Parathyroid adenoma (tissue), 2 donors: Measurements from ENCODE around the gene HMGCS1.
A peak's percentile ranks its signal among the peaks of the same experiment; 100 is the strongest.

Experiments used
- H2AFZ ChIP-seq: fragments of 300-600 bp; sonication (generic); one replicate; pipeline ENCODE4 v1.7.0; 2017; ENCODE audit warnings: antibody characterized with exemption, mild to moderate bottlenecking
- H3K27ac ChIP-seq: fragments of 300-600 bp; sonication (generic); one replicate; pipeline ENCODE4 v1.7.0; 2017
- H3K27me3 ChIP-seq: fragments of 300-600 bp; sonication (generic); one replicate; pipeline ENCODE4 v1.7.0; 2017; ENCODE audit warnings: low read length; ENCODE audit not compliant: control insufficient read depth, insufficient read depth
- H3K36me3 ChIP-seq: fragments of 300-600 bp; sonication (generic); one replicate; pipeline ENCODE4 v1.7.0; 2017; ENCODE audit warnings: low read length; ENCODE audit not compliant: control insufficient read depth, insufficient read depth
- H3K4me1 ChIP-seq: fragments of 300-600 bp; sonication (generic); one replicate; pipeline ENCODE4 v1.7.0; 2017; ENCODE audit warnings: control low read depth
- H3K4me2 ChIP-seq: fragments of 300-600 bp; sonication (generic); one replicate; pipeline ENCODE4 v1.7.0; 2017; ENCODE audit warnings: low read length
- H3K4me3 ChIP-seq: fragments of 300-600 bp; sonication (generic); one replicate; pipeline ENCODE4 v1.7.0; 2017; ENCODE audit warnings: low read depth, low read length
- H3K79me2 ChIP-seq: fragments of 300-600 bp; sonication (generic); one replicate; pipeline ENCODE4 v1.7.0; 2017; ENCODE audit warnings: control low read depth
- H3K9ac ChIP-seq: fragments of 300-600 bp; sonication (generic); one replicate; pipeline ENCODE4 v1.7.0; 2017; ENCODE audit warnings: mild to moderate bottlenecking
- H3K9me3 ChIP-seq: fragments of 300-600 bp; sonication (generic); one replicate; pipeline ENCODE4 v1.7.0; 2017; ENCODE audit warnings: low read length; ENCODE audit not compliant: control insufficient read depth
- TF ChIP-seq, protein P1 (sequence below): fragments of 300-600 bp; sonication (generic); IDR thresholded peaks from one replicate; pipeline ENCODE4 v1.7.0; 2017; ENCODE audit warnings: antibody characterized with exemption, mild to moderate bottlenecking
- donor health status: primary hyperparathyroidism.

Gene HMGCS1

DNA sequence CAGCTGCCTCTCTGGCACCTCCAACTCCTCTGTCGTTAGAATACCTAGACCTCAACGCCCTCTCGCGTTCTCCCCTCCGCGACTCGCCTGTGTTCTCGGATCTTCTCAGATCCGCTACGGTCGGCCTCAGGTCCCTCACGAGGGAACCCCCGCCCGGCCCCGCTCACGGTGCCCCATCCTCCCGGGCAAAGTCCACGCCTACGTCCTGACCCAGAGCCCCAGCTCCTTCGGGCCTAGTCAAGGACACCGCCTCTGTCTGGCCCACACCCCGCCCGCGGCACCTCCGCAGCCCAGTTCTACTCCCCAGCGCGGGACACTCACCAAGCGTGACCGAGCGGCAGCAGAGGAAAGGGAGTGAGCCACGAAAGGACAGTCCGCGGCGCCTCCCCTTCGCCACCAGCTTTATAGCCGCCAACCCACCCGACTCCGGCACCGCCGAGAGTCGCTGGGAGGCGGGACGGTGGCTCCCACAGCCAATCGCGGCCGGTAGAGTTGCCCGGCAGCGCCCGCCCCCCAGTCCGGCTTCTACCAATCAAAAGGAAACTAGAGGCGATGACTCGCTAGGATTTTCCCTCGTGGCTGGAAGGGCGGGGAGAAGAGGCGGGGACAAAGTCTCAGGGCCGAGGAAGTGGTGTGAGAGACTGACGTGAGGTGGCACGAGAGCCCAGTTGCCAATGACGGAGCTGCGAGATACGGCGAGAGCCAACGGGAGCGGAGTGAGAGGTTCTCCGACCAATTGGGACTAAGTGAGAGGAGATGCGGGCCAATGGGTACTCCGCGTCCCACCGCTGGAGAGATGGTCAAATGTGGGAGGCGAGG, at the start of gene HMGCS1:
TSS of gene HMGCS1 (minus strand) at position 378 of the 819 bp plus-strand sequence. CDS start 14,447 bp downstream, outside the sequence.
- peak within 1 kb of the TSS; percentile 95 for H3K4me3 ChIP-seq
- H3K9me3 ChIP-seq: no peaks in the 10 kb centered on the region
- H3K4me1 ChIP-seq: no peaks in the 10 kb centered on the region
- H3K79me2 ChIP-seq: peaks cover 30% of the 10 kb centered on the region
- peak within 1 kb of the TSS; percentile 91 for H3K9ac ChIP-seq
- H3K27me3 ChIP-seq: no peaks in the 10 kb centered on the region
- peak within 1 kb of the TSS; percentile 79 for H3K4me2 ChIP-seq
- TF ChIP-seq, protein P1, sequence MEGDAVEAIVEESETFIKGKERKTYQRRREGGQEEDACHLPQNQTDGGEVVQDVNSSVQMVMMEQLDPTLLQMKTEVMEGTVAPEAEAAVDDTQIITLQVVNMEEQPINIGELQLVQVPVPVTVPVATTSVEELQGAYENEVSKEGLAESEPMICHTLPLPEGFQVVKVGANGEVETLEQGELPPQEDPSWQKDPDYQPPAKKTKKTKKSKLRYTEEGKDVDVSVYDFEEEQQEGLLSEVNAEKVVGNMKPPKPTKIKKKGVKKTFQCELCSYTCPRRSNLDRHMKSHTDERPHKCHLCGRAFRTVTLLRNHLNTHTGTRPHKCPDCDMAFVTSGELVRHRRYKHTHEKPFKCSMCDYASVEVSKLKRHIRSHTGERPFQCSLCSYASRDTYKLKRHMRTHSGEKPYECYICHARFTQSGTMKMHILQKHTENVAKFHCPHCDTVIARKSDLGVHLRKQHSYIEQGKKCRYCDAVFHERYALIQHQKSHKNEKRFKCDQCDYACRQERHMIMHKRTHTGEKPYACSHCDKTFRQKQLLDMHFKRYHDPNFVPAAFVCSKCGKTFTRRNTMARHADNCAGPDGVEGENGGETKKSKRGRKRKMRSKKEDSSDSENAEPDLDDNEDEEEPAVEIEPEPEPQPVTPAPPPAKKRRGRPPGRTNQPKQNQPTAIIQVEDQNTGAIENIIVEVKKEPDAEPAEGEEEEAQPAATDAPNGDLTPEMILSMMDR: no peak
- no peaks in the 10 kb centered on the region for H3K36me3 ChIP-seq
- peak within 1 kb of the TSS; percentile 86 for H3K27ac ChIP-seq
- peak within 1 kb of the TSS; percentile 87 for H2AFZ ChIP-seq

DNA sequence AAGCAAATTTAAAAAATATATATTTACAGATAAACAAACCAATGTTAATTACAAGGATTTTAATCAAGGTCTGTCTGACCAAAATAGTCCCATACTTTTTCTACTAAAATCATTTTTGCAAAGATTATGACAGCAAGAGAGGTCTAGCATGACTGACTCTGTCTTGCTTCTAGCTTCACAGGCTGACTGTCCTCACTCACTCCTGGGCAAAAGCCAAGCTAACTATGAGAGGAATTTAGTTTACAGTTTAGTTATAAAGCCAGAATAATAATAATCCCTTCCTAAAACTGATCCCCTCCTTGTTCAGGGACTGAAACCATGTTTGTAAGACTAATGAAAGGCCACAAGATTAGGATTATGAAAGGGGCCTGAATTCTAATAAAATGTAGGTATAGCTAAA, 45.5 kb upstream of the HMGCS1 start:
- Histone ChIP-seq H3K36me3 (no peaks in the 10 kb centered on the region), H3K4me3 (no peak overlapping the region), H3K9ac (no peak overlapping the region), H3K4me1 (no peaks in the 10 kb centered on the region), H3K9me3 (no peaks in the 10 kb centered on the region), H3K4me2 (no peak overlapping the region), H3K79me2 (no peaks in the 10 kb centered on the region), H2AFZ (no peak overlapping the region), H3K27ac (no peak overlapping the region), H3K27me3 (no peaks in the 10 kb centered on the region)
- TF ChIP-seq, protein P1: no peak

DNA sequence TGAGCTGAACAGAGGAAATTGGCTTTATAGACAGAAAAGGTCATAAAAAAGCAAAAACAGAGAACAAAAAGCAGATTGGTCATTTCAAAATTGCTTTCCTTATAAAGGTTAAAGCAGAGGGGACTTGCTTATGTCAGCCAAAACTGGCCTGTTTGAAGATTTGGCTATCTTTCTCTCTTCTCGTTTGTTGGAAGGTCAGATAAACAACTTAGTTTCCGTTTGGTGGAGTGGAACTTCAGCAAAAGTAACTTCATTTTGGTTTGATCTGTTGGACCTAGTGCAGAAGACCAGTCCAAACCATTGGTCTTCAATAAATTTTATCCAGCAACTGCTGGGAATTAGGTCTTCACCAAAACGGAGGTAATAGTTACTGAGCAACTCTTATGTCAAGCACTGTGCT, 45.1 kb upstream of the HMGCS1 start:
- Histone ChIP-seq H3K4me1 (no peaks in the 10 kb centered on the region), H3K36me3 (no peaks in the 10 kb centered on the region), H3K27me3 (no peaks in the 10 kb centered on the region), H3K4me2 (no peak overlapping the region), H2AFZ (no peak overlapping the region), H3K79me2 (no peaks in the 10 kb centered on the region), H3K27ac (no peak overlapping the region), H3K9me3 (no peaks in the 10 kb centered on the region), H3K9ac (no peak overlapping the region), H3K4me3 (no peak overlapping the region)
- TF ChIP-seq, protein P1: no peak

DNA sequence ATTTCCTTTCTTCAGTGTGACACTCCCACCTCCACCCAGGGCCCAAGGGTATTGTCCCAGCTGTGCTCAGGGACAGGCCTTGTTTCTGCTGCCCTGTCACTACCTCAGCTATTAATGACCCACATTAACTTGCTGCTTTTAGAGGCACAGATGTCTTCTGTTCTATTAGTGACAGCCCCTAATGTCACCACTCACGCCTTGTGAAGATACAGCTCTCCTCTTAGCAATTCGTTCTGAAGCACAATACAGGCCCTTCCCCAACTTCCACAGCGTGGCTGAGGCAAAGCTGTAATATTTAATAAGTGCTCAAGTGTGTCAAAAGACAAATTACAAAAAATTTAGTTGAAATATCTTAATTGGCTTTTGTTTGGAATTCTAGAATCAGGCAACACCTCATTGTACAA, 44.7 kb upstream of the HMGCS1 start:
- no peaks in the 10 kb centered on the region for H3K4me1 ChIP-seq
- H3K27me3 ChIP-seq: no peaks in the 10 kb centered on the region
- no peak overlapping the region for H2AFZ ChIP-seq
- H3K9me3 ChIP-seq: no peaks in the 10 kb centered on the region
- no peaks in the 10 kb centered on the region for H3K36me3 ChIP-seq
- H3K79me2 ChIP-seq: no peaks in the 10 kb centered on the region
- H3K4me3 ChIP-seq: no peak overlapping the region
- TF ChIP-seq, protein P1: no peak
- H3K27ac ChIP-seq: no peak overlapping the region
- no peak overlapping the region for H3K9ac ChIP-seq
- H3K4me2 ChIP-seq: no peak overlapping the region

DNA sequence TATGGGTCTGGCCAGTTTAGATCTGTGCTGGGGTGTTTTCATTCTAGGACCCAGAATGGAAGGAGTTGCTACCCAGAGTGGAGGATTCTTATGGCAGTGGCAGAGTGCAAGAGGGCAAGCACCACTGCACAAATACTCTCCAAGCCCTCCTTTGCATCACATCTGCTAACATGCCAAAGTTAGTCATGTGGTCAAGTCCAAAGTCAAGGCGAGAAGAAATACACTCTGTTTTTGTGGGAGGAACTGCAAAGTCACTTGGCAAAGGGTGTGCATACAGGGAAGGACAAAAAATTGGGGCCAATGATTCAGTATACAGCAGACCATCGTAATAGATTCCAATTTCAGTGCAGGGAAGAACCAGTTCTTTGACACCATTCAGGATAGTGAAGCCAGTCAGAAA, 43.9 kb upstream of the HMGCS1 start:
- H2AFZ ChIP-seq: no peak overlapping the region
- no peak overlapping the region for H3K4me3 ChIP-seq
- no peaks in the 10 kb centered on the region for H3K36me3 ChIP-seq

More for the DNA sequence above, 43.9 kb upstream of the HMGCS1 start:
- Histone ChIP-seq H3K9ac (no peak overlapping the region), H3K27ac (no peak overlapping the region), H3K4me1 (no peaks in the 10 kb centered on the region), H3K27me3 (no peaks in the 10 kb centered on the region), H3K9me3 (no peaks in the 10 kb centered on the region), H3K79me2 (no peaks in the 10 kb centered on the region), H3K4me2 (no peak overlapping the region)
- TF ChIP-seq, protein P1: no peak
